ENCODE measurements around the gene BLOC1S1.

- TF ChIP-seq CTCF (IDR thresholded peaks at IDR 0.05): no peak
- TF ChIP-seq POLR2A (IDR thresholded peaks at IDR 0.05): no peak
These were observed 16.3 kb upstream of the BLOC1S1 start for GRCh38 chr12:55699471-55700055.

Measured in right lobe of liver (tissue), 4 donors.